Suprapubic skin (tissue), 4 donors: Measurements from ENCODE around the gene DNAJC15.

Experiments
- CTCF ChIP-seq, 2 donors: fragments of 200-600 bp in 1 of 2; fragments of 450-650 bp in 1 of 2; sonication (generic) in 1 of 2; IDR thresholded peaks; one replicate each; pipeline ENCODE4 v1.5.1; 2016 to 2019; ENCODE audit warnings: antibody characterized with exemption in 2 of 2, mild to moderate bottlenecking in 1 of 2, moderate library complexity in 1 of 2
- EP300 ChIP-seq: sonication (generic); formaldehyde crosslinking; IDR thresholded peaks from one replicate; pipeline ENCODE4 v1.6.1; 2017; ENCODE audit warnings: antibody characterized with exemption
- POLR2A ChIP-seq, 2 donors: fragments of 450-650 bp; IDR thresholded peaks; one replicate each; pipeline ENCODE4 v1.6.1; 2017; ENCODE audit warnings: antibody characterized with exemption in 2 of 2, mild to moderate bottlenecking in 2 of 2, moderate library complexity in 2 of 2
- POLR2AphosphoS5 ChIP-seq, 3 donors: sonication (generic); formaldehyde crosslinking; IDR thresholded peaks; one replicate each; pipeline ENCODE4 v1.6.1; 2017; ENCODE audit warnings: antibody characterized with exemption in 3 of 3

- TF ChIP-seq CTCF (IDR thresholded peaks at IDR 0.05) (no peak), POLR2A (IDR thresholded peaks at IDR 0.05) (no peak), EP300 (no peak), POLR2AphosphoS5 (IDR thresholded peaks at IDR 0.05) (no peak)
These were observed 130.8 kb downstream of the DNAJC15 start for GRCh38 chr13:43154156-43154651.
